ENCODE data around the gene HOXB3. TPM values are rescaled to one million over a fixed set of nuclear protein-coding genes. Genes with fewer than 3 reads are reported as not detected.

The HOXB3 gene
- total and polyA plus RNA-seq, 5 experiments from 2014 or later = 0.19 to 8.1 (median 7.2) TPM; not detected in 2

GRCh38 chr17:48608494-48608834 lies 18.4 kb upstream of the HOXB3 start:
- H3K4me3 Mint-ChIP-seq = peak overlapping the region in 3 of 10 donors; percentile 3 to 68 (median 14)
- ATAC-seq = no peak
- peaks cover 30 to 91% (median 66%) of the 10 kb centered on the region in 5 donors for H3K27me3 Mint-ChIP-seq
- H3K27ac Mint-ChIP-seq = no peak overlapping the region
- POLR2A ChIA-PET = interaction anchor here (0.7 to 0.8 kb wide), 2 partner anchors 145 to 449 kb away, joined by 3 to 6 read pairs; no protein-coding TSS in a partner anchor
- DNase-seq = no peak
- H3K9me3 Mint-ChIP-seq = no peaks in the 10 kb centered on the region
- peaks cover 0 to 6% (median 0%) of the 10 kb centered on the region in 3 donors for H3K36me3 Mint-ChIP-seq
- peaks cover 14 to 30% (median 26%) of the 10 kb centered on the region in 4 donors for H3K4me1 Mint-ChIP-seq

DNA sequence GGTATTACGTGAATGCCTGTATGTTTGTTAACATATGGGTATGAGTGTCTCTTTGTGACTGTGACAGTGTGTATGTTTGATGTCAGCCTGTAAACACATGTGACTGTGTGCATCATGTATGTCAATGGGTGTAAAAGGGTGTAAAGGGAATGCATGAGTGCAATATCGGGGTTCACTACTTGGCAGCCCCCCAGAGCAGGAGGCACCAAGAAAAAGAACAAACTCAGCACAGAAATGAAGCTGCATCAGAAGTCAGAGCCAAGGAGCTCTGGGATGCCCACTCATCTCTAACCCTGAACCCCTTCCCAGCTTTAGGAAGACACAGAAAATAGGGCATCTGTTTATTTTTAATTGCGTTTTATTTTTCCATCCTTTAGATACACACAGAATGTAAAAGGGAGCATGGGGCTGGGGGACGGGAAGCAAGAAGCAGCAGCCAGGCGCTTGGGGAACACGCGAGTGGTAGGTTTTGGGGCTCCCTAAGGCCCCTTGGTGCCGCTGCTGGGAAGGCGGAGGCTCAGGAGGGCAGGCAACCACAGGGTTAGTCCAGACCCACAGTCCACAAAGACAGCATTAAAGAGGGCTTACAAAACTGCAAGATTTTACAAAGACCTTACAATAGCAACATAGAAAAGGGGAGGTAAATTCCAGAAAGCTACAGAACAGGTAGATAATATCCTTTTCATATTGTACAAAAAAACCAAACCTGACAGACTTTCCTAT lies 17.0 kb upstream of the HOXB3 start:
- Mint-ChIP-seq H3K36me3 (peaks cover 0 to 2% (median 0%) of the 10 kb centered on the region in 3 donors), H3K9me3 (no peaks in the 10 kb centered on the region), H3K4me3 (no peak overlapping the region), H3K4me1 (peaks cover 6 to 28% (median 23%) of the 10 kb centered on the region in 4 donors), H3K27ac (no peak overlapping the region), H3K27me3 (peaks cover 34 to 91% (median 66%) of the 10 kb centered on the region in 5 donors)
- ATAC-seq (no peak), DNase-seq (no peak)
- POLR2A ChIA-PET = no interaction called here

DNA sequence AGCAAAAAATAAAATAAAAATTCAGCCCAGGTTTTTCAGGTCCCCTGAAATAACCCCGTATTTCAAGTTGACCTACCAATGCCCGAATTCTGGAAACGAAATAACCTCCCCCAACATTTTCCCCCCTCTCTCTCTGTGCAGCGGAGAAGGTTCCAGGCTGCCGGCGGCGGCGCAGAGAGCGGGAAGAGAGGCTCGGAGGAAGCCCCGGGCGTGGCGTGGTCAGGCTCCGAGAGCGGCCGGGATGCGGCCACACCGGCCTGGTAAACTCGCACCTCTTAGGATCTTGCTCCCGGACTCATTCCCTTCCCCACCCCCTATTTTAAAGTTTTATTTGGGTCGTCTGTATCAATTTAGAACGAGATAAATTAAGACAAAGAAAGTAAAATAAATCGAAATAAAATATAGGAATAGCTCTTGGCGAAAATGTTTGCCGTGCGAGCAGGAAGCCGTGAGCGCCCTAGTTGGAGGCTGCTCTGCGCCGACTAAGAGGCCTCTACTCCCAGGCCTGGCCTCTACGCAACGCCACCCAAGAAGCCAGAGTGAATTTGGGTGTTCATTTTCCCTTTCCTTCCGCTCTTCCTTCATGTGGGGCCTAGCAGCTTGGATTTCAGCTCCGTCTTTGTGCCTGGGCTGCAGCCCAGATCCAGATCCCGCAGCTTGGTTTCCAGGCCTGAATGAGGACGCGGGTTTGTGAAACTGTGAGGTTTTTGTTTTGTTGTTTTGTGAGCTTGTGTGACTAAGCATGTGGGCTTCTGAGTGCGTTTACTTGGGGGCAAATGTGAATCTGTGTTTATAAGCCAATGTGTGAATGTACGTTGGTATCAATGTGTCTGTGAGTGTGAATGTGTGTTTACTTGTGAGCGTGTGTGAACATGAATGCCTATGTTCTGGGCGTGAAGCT lies 16.2 kb upstream of the HOXB3 start:
- POLR2A ChIA-PET = no interaction called here
- Mint-ChIP-seq H3K27ac (no peak overlapping the region), H3K9me3 (no peaks in the 10 kb centered on the region), H3K4me1 (peaks cover 3 to 26% (median 16%) of the 10 kb centered on the region in 4 donors), H3K4me3 (no peak overlapping the region), H3K36me3 (peaks cover 0 to 2% (median 0%) of the 10 kb centered on the region in 3 donors), H3K27me3 (peaks cover 34 to 91% (median 66%) of the 10 kb centered on the region in 5 donors)
- ATAC-seq = no peak
- DNase-seq = no peak

DNA sequence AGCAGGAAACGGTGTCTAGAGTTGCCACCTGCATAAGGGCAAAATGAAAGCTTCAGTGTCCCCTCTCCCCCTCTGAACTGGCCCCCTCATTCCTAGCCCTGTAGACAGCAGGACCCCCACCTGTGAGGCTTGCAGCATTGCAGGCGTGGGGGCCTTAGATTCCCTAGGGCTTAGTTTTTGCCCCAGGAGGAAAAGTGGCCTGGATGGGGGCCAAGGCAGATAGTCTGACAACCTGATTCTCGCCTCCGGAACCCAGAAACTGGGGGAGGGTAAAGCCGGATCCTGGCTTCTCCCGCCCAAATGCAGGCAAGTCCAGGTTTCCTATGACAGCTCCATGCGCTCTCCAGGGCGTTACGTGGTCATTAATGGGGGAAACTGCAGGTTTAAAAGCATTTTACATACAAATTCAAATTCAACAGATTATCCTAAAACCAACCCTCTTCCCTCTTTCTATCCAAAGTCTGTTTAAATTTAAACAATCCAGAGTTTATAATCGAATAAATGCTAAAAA lies 15.4 kb upstream of the HOXB3 start:
- Mint-ChIP-seq H3K9me3 (no peaks in the 10 kb centered on the region), H3K27me3 (peaks cover 38 to 91% (median 67%) of the 10 kb centered on the region in 5 donors), H3K4me3 (no peak overlapping the region), H3K27ac (peak overlapping the region in 1 of 10 donors; percentile 18), H3K36me3 (no peaks in the 10 kb centered on the region), H3K4me1 (peaks cover 1 to 22% (median 10%) of the 10 kb centered on the region in 4 donors)
- POLR2A ChIA-PET = no interaction called here
- ATAC-seq = no peak
- no peak for DNase-seq

GRCh38 chr17:48604770-48605329 lies 14.8 kb upstream of the HOXB3 start, which contains the start of gene HOXB6:
Gene HOXB6 (minus strand): TSS chr17:48604986. CDS start chr17:48598150, 6,836 bp downstream.
- POLR2A ChIA-PET = no interaction called here
- H3K27me3 Mint-ChIP-seq = peaks cover 44 to 97% (median 73%) of the 10 kb centered on the region in 5 donors

GRCh38 chr17:48603959-48604769 lies 14.1 kb upstream of the HOXB3 start:
- H3K4me3 Mint-ChIP-seq = peak overlapping the region in 1 of 10 donors; percentile 76
- H3K27me3 Mint-ChIP-seq = peaks cover 50 to 100% (median 79%) of the 10 kb centered on the region in 5 donors
- H3K4me1 Mint-ChIP-seq = peaks cover 1 to 22% (median 10%) of the 10 kb centered on the region in 4 donors
- H3K36me3 Mint-ChIP-seq = no peaks in the 10 kb centered on the region
- POLR2A ChIA-PET = interaction anchor here (0.5 kb wide), 1 partner anchor 338 kb away, joined by 4 read pairs; no protein-coding TSS in a partner anchor
- ATAC-seq (no peak), DNase-seq (no peak)
- no peaks in the 10 kb centered on the region for H3K9me3 Mint-ChIP-seq
- peak overlapping the region in 1 of 10 donors; percentile 9 for H3K27ac Mint-ChIP-seq

More at GRCh38 chr17:48604770-48605329, 14.8 kb upstream of the HOXB3 start, which contains the start of gene HOXB6:
- H3K27ac Mint-ChIP-seq = peak within 1 kb of the TSS in 1 of 10 donors; percentile 18
- H3K4me3 Mint-ChIP-seq = peak within 1 kb of the TSS in 5 of 10 donors; percentile 27 to 76 (median 39)
- no peaks in the 10 kb centered on the region for H3K9me3 Mint-ChIP-seq
- DNase-seq = no peak
- H3K4me1 Mint-ChIP-seq = peaks cover 1 to 22% (median 10%) of the 10 kb centered on the region in 4 donors
- ATAC-seq = no peak
- no peaks in the 10 kb centered on the region for H3K36me3 Mint-ChIP-seq

- H3K9me3 Mint-ChIP-seq = no peaks in the 10 kb centered on the region
- no peak for DNase-seq
- H3K4me3 Mint-ChIP-seq = peak overlapping the region in 3 of 10 donors; percentile 24 to 43 (median 34)
- H3K4me1 Mint-ChIP-seq = peaks cover 14 to 41% (median 30%) of the 10 kb centered on the region in 4 donors
- POLR2A ChIA-PET = interaction anchor here (1.4 kb wide), 1 partner anchor 12 kb away, joined by 4 read pairs; no protein-coding TSS in a partner anchor
- no peak overlapping the region for H3K27ac Mint-ChIP-seq
- ATAC-seq = peak in 1 of 2 donors; percentile 5
- H3K36me3 Mint-ChIP-seq = no peaks in the 10 kb centered on the region
- H3K27me3 Mint-ChIP-seq = peaks cover 56 to 100% (median 84%) of the 10 kb centered on the region in 5 donors
These were observed 11.7 kb upstream of the HOXB3 start for GRCh38 chr17:48601539-48602425.

DNA sequence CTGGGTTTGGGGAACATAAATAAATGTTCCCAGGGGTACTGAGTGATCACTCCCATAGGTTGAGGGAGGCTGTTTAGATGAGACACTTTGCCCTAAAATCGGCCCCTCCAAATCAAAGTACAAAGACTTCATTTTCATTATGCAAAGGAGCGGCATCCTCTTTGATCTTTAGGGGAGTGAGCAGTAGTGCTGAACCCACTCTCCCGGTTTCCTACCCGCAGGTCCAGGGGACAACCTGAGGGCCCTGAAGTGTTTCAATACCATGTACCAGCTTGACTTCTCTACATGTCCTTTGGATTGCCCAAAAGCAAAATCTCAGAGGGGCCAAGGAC lies 11.1 kb upstream of the HOXB3 start:
- ATAC-seq (no peak), DNase-seq (no peak)
- H3K4me1 Mint-ChIP-seq = peaks cover 18 to 47% (median 36%) of the 10 kb centered on the region in 4 donors
- H3K36me3 Mint-ChIP-seq = peaks cover 0 to 2% (median 0%) of the 10 kb centered on the region in 3 donors
- no peak overlapping the region for H3K27ac Mint-ChIP-seq
- POLR2A ChIA-PET = interaction anchor here (1.4 kb wide), 1 partner anchor 12 kb away, joined by 4 read pairs; no protein-coding TSS in a partner anchor
- no peaks in the 10 kb centered on the region for H3K9me3 Mint-ChIP-seq
- H3K4me3 Mint-ChIP-seq = no peak overlapping the region
- H3K27me3 Mint-ChIP-seq = peaks cover 60 to 100% (median 85%) of the 10 kb centered on the region in 5 donors

DNA sequence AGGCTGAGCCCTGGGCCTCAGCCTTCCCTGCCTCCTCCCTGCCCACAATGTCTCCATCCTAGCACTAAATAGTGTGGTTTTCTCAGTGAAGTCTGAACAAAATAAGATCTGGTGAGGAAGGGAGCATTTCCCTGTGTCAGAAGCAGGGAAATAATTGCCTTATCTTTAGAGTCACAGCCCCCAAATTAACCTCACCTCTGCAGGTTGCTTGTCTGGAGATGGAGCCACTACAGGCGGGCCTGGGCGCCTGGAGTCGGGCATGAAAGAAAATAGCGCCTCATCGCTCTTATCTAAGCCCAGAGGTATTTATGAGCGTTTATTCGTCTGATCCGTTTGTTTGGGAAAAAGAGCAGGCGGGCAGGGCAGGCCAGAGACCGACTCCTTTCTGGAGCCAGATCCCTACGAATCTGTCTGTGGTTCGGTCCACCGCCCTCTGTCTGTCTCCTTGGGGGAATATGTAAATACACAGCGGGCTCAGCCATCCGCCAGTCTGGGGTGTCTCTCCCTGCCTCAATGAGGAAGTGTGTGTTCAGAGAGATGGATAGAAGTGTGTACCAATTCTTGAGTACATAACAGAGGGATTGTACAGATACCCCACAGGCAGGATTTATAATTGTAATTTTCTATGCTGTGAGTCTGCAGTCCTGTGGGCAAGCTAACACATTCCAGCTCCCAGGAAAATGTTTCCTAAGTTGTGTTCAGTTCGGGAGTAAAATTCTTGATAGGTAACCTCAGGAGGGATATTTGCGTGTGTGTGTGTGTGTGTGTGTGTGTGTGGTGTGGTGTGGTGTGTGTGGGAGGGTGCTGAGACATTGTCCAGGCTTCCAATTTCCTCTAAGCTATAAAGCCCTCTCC lies 10.4 kb upstream of the HOXB3 start:
- no peak overlapping the region for H3K27ac Mint-ChIP-seq
- no peak for ATAC-seq
- H3K4me3 Mint-ChIP-seq = no peak overlapping the region
- POLR2A ChIA-PET = interaction anchor here (1.4 kb wide), 1 partner anchor 13 kb away, joined by 4 read pairs; no protein-coding TSS in a partner anchor
- H3K9me3 Mint-ChIP-seq = no peaks in the 10 kb centered on the region
- H3K36me3 Mint-ChIP-seq = peaks cover 0 to 3% (median 0%) of the 10 kb centered on the region in 3 donors
- H3K4me1 Mint-ChIP-seq = peaks cover 18 to 50% (median 38%) of the 10 kb centered on the region in 4 donors
- DNase-seq = no peak
- peaks cover 63 to 100% (median 87%) of the 10 kb centered on the region in 5 donors for H3K27me3 Mint-ChIP-seq

- peaks cover 17 to 43% (median 39%) of the 10 kb centered on the region in 4 donors for H3K4me1 Mint-ChIP-seq
- DNase-seq = no peak
- ATAC-seq = no peak
- H3K27ac Mint-ChIP-seq = no peak overlapping the region
- no peaks in the 10 kb centered on the region for H3K9me3 Mint-ChIP-seq
- H3K27me3 Mint-ChIP-seq = peaks cover 62 to 100% (median 87%) of the 10 kb centered on the region in 5 donors
- peaks cover 0 to 4% (median 0%) of the 10 kb centered on the region in 3 donors for H3K36me3 Mint-ChIP-seq
- POLR2A ChIA-PET = interaction anchor here (1.1 kb wide), 1 partner anchor 19 kb away, joined by 3 read pairs; no protein-coding TSS in a partner anchor
- H3K4me3 Mint-ChIP-seq = peak overlapping the region in 1 of 10 donors; percentile 24
These were observed 9.3 kb upstream of the HOXB3 start for GRCh38 chr17:48599354-48599753.
